SK-N-SH (cell line): Measurements from ENCODE around the gene ACTR3. TPM values are rescaled to one million over a fixed set of nuclear protein-coding genes. Genes with fewer than 3 reads are reported as not detected.

Experiments
- CTCF ChIA-PET: fragments of 300-600, 350-600 bp; formaldehyde crosslinking; extraction: SDS; loops from one replicate; lab custom pipeline; 2021; lab: Yijun Ruan, JAX
- POLR2A ChIA-PET: fragments of 350-600 bp; sonication (Branson Sonifier 250); formaldehyde crosslinking; extraction: SDS; loops from one replicate; lab custom pipeline; 2020; ENCODE audit warnings: antibody characterized with exemption, inconsistent platforms; lab: Yijun Ruan, JAX
- DNase-seq: peaks from one replicate; pipeline ENCODE4 v3.0.0; 2012
- H2AFZ ChIP-seq: fragments of 200-600 bp; sonication (generic); 2 replicates; pipeline ENCODE4 v1.8.1; 2016; ENCODE audit warnings: antibody characterized with exemption, mild to moderate bottlenecking, low read depth
- H3F3A ChIP-seq: fragments of 200-600 bp; sonication (generic); replicated peaks from 2 replicates; pipeline ENCODE3; 2016; ENCODE audit warnings: antibody characterized with exemption, mild to moderate bottlenecking; ENCODE audit not compliant: insufficient read depth
- H3K27ac ChIP-seq, 2 experiments: fragments of 200-500 bp in 1 of 2; fragments of 200-600 bp in 1 of 2; sonication (Bioruptor generic) in 1 of 2; sonication (generic), shearing (Covaris generic) in 1 of 2; 2 replicates each; pipeline versions ENCODE4 v1.5.1 to v1.6.1; 2014 to 2016; ENCODE audit warnings: low read depth in 2 of 2, inconsistent platforms in 1 of 2, low read length in 1 of 2, mild to moderate bottlenecking in 1 of 2, mixed read lengths in 1 of 2
- H3K27me3 ChIP-seq: fragments of 200-600 bp; sonication (generic), shearing (Covaris generic); 2 replicates; pipeline ENCODE4 v1.6.1; 2016; ENCODE audit warnings: mixed run types; ENCODE audit not compliant: insufficient read depth
- H3K36me3 ChIP-seq, 2 experiments: fragments of 200-500 bp in 1 of 2; fragments of 200-600 bp in 1 of 2; sonication (Bioruptor generic) in 1 of 2; sonication (generic) in 1 of 2; replicated peaks in 1 of 2; 2 replicates each; pipeline versions ENCODE3 to v1.5.1; 2014 to 2016; ENCODE audit warnings: low read length in 1 of 2, mild to moderate bottlenecking in 1 of 2; ENCODE audit not compliant: insufficient read depth in 2 of 2, control insufficient read depth in 1 of 2
- H3K4me1 ChIP-seq, 2 experiments: fragments of 200-500 bp in 1 of 2; fragments of 200-600 bp in 1 of 2; sonication (Bioruptor generic) in 1 of 2; sonication (generic), shearing (Covaris generic) in 1 of 2; 2 replicates each; pipeline versions ENCODE4 v1.5.1 to v1.6.1; 2014 to 2016; ENCODE audit warnings: low read depth in 1 of 2, low read length in 1 of 2, mixed run types in 1 of 2; ENCODE audit not compliant: insufficient read depth in 2 of 2, control insufficient read depth in 1 of 2
- H3K4me2 ChIP-seq: fragments of 200-600 bp; sonication (generic), shearing (Covaris generic); 2 replicates; pipeline ENCODE4 v1.6.1; 2017; ENCODE audit warnings: mixed run types
- H3K4me3 ChIP-seq, 2 experiments: fragments of 200-500 bp in 1 of 2; fragments of 200-600 bp in 1 of 2; sonication (Bioruptor generic) in 1 of 2; sonication (generic), shearing (Covaris generic) in 1 of 2; 2 replicates each; pipeline versions ENCODE4 v1.5.1 to v1.8.1; 2014 to 2016; ENCODE audit warnings: low read depth in 2 of 2, inconsistent platforms in 1 of 2, low read length in 1 of 2, mild to moderate bottlenecking in 1 of 2, mixed read lengths in 1 of 2, moderate library complexity in 1 of 2
- H3K79me2 ChIP-seq: fragments of 200-600 bp; sonication (generic); 2 replicates; pipeline ENCODE4 v1.8.1; 2017; ENCODE audit warnings: mild to moderate bottlenecking; ENCODE audit not compliant: insufficient read depth
- H3K9ac ChIP-seq: fragments of 200-600 bp; sonication (generic); 2 replicates; pipeline ENCODE4 v1.6.1; 2017; ENCODE audit warnings: mixed run types
- H3K9me2 ChIP-seq: fragments of 200-600 bp; sonication (generic); 2 replicates; pipeline ENCODE4 v1.6.1; 2017; ENCODE audit warnings: mixed run types
- H3K9me3 ChIP-seq: fragments of 200-600 bp; sonication (generic); 2 replicates; pipeline ENCODE4 v1.6.1; 2017; ENCODE audit warnings: mixed run types, mild to moderate bottlenecking, moderate library complexity
- H4K20me1 ChIP-seq: fragments of 200-600 bp; sonication (generic); 2 replicates; pipeline ENCODE4 v1.6.1; 2017; ENCODE audit warnings: mild to moderate bottlenecking, mixed run types; ENCODE audit not compliant: insufficient read depth
- EP300 ChIP-seq, 2 experiments: IDR thresholded peaks; 2 replicates each; pipeline versions ENCODE4 v1.4.0 to v1.6.1; 2012; ENCODE audit warnings: borderline replicate concordance in 1 of 2, low read depth in 1 of 2, low read length in 1 of 2
- FOSL2 ChIP-seq: IDR thresholded peaks from 2 replicates; pipeline ENCODE4 v1.4.0; 2012; ENCODE audit warnings: low read depth, mild to moderate bottlenecking, moderate library complexity, borderline replicate concordance
- FOXJ3 ChIP-seq: sonication (generic); formaldehyde crosslinking; IDR thresholded peaks from 2 replicates; pipeline ENCODE4 v1.5.1; 2020; ENCODE audit warnings: mild to moderate bottlenecking, missing genetic modification reagents
- GABPA ChIP-seq: IDR thresholded peaks from 2 replicates; pipeline ENCODE4 v1.4.0; 2012; ENCODE audit warnings: low read depth, mild to moderate bottlenecking
- IRF3 ChIP-seq: fragments of 150-350 bp; IDR thresholded peaks from 2 replicates; pipeline ENCODE4 v1.6.1; 2016; ENCODE audit warnings: mild to moderate bottlenecking, low read depth, low read length
- NFIC ChIP-seq: IDR thresholded peaks from 2 replicates; pipeline ENCODE4 v1.4.0; 2012; ENCODE audit warnings: borderline replicate concordance
- NRF1 ChIP-seq: IDR thresholded peaks from 2 replicates; pipeline ENCODE4 v1.6.1; 2012; ENCODE audit warnings: low read depth, mild to moderate bottlenecking, low read length
- PBX3 ChIP-seq: IDR thresholded peaks from 2 replicates; pipeline ENCODE4; 2012
- RAD21 ChIP-seq: IDR thresholded peaks from 2 replicates; pipeline ENCODE4 v1.6.1; 2012; ENCODE audit warnings: mild to moderate bottlenecking, low read length
- SMC3 ChIP-seq: IDR thresholded peaks from 2 replicates; pipeline ENCODE4 v1.6.1; 2012; ENCODE audit warnings: low read depth, low read length, improper control_type of control experiment
- TAF1 ChIP-seq: IDR thresholded peaks from 2 replicates; pipeline ENCODE4 v1.6.1; 2012; ENCODE audit warnings: low read depth, mild to moderate bottlenecking, low read length, moderate library complexity, borderline replicate concordance
- TEAD4 ChIP-seq: IDR thresholded peaks from 2 replicates; pipeline ENCODE4 v1.4.0; 2012; ENCODE audit warnings: mild to moderate bottlenecking, borderline replicate concordance; ENCODE audit not compliant: insufficient read depth
- WGBS: methylation state at CpG from one replicate; pipeline ENCODE4 v1.1.6; 2017; ENCODE audit warnings: low lambda C conversion rate; 5-methylcytosine and 5-hydroxymethylcytosine counted together
- polyA plus RNA-seq, 3 experiments: library from polyadenylated mRNA; depleted of rRNA; stranded (reverse); fragments of >200 nt; gene quantifications; 2 replicates each; pipeline ENCODE4 v1.2.3, GENCODE V29; 2012
- TF ChIP-seq, protein P1 (sequence below): fragments of 200-600 bp; sonication (generic); IDR thresholded peaks from 2 replicates; pipeline ENCODE4 v1.6.1; 2017; ENCODE audit warnings: antibody characterized with exemption, mild to moderate bottlenecking, moderate library complexity
- TF ChIP-seq, protein P2 (sequence below): fragments of 150-350 bp; IDR thresholded peaks from 2 replicates; pipeline ENCODE4 v1.6.1; 2017; ENCODE audit warnings: antibody characterized with exemption, low read length, low read depth, borderline replicate concordance

ACTR3 gene
- polyA plus RNA-seq, 1 of the 3 experiments (the other 2 are of a cell fraction): 90.8 TPM

- TF ChIP-seq, protein P1, sequence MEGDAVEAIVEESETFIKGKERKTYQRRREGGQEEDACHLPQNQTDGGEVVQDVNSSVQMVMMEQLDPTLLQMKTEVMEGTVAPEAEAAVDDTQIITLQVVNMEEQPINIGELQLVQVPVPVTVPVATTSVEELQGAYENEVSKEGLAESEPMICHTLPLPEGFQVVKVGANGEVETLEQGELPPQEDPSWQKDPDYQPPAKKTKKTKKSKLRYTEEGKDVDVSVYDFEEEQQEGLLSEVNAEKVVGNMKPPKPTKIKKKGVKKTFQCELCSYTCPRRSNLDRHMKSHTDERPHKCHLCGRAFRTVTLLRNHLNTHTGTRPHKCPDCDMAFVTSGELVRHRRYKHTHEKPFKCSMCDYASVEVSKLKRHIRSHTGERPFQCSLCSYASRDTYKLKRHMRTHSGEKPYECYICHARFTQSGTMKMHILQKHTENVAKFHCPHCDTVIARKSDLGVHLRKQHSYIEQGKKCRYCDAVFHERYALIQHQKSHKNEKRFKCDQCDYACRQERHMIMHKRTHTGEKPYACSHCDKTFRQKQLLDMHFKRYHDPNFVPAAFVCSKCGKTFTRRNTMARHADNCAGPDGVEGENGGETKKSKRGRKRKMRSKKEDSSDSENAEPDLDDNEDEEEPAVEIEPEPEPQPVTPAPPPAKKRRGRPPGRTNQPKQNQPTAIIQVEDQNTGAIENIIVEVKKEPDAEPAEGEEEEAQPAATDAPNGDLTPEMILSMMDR: peak; percentile 33
- TF ChIP-seq FOXJ3 (CRISPR knock-in tag) (no peak), NRF1 (no peak), TEAD4 (no peak)
- no peak for DNase-seq
- no peak overlapping the region for H3K4me2 ChIP-seq
These were observed 88.0 kb downstream of the ACTR3 start for GRCh38 chr2:113977660-113978523.

DNA sequence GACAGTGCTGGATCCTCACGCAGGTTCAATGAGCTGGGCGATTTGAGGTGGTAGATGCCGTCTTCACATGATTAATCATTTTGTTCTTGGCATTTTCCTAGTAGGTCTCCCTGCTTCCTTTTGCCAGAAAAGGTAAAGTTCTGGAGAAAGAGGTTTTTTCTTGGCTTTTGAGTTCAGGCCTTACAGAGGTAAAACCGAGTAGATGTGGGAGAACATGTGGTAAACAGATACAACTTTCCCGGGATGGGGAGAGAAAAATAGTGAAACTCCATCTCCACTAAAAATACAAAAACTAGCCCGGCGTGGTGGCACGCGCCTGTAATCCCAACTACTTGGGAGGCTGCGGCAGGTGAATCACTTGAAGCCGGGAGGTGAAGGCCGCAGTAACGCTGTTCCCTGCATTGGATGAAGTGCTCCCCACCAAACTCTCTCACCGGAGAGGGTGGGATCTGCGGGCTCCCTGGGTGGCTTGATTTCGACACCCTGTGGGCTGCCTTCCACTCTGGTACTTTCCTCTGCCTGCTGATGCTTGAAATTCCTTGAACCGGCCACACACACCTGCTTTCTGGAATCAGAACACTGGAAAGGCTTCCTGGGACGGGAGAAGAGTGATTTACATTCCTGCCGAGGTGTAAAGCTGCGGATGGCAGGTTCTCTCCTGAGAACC lies 88.8 kb downstream of the ACTR3 start:
- Histone ChIP-seq H3F3A (no peaks in the 10 kb centered on the region), H4K20me1 (no peaks in the 10 kb centered on the region), H3K9ac (no peak overlapping the region), H3K9me3 (no peaks in the 10 kb centered on the region), H3K79me2 (no peaks in the 10 kb centered on the region), H3K36me3 (peaks cover 2 to 22% of the 10 kb centered on the region in 2 experiments), H3K9me2 (no peaks in the 10 kb centered on the region), H2AFZ (no peak overlapping the region), H3K27ac (no peak overlapping the region), H3K4me3 (no peak overlapping the region), H3K4me2 (no peak overlapping the region), H3K4me1 (no peaks in the 10 kb centered on the region; a peak in 1 of 4 replicates), H3K27me3 (no peaks in the 10 kb centered on the region)
- DNase-seq: no peak
- 92% methylated on average over 20 of the region's 20 CpGs for WGBS
- TF ChIP-seq FOXJ3 (CRISPR knock-in tag) (no peak), IRF3 (no peak), PBX3 (no peak), SMC3 (no peak), FOSL2 (no peak), GABPA (no peak), TAF1 (no peak), RAD21 (no peak), EP300 (IDR thresholded peaks at IDR 0.05; ENCODE audit: borderline replicate concordance in 1 of 2, low read depth in 1 of 2, low read length in 1 of 2) (no peak), NFIC (no peak)
- TF ChIP-seq, protein P1: no peak
- TF ChIP-seq, protein P2, sequence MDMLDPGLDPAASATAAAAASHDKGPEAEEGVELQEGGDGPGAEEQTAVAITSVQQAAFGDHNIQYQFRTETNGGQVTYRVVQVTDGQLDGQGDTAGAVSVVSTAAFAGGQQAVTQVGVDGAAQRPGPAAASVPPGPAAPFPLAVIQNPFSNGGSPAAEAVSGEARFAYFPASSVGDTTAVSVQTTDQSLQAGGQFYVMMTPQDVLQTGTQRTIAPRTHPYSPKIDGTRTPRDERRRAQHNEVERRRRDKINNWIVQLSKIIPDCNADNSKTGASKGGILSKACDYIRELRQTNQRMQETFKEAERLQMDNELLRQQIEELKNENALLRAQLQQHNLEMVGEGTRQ: no peak
- CTCF ChIA-PET: interaction anchor here (0.8 to 1.0 kb wide), 2 partner anchors 9 to 12 kb away, joined by 3 read pairs; no protein-coding TSS in a partner anchor
- POLR2A ChIA-PET: no interaction called here

More at GRCh38 chr2:113977660-113978523, 88.0 kb downstream of the ACTR3 start:
- H3K27ac ChIP-seq: no peak overlapping the region
- ChIA-PET POLR2A (no interaction called here), CTCF (interaction anchor here (0.5 to 1.1 kb wide), 2 partner anchors 12 to 31 kb away, joined by 3 read pairs; no protein-coding TSS in a partner anchor)
- H3K4me1 ChIP-seq: no peaks in the 10 kb centered on the region; a peak in 1 of 4 replicates
- H4K20me1 ChIP-seq: no peaks in the 10 kb centered on the region
- H3K9me2 ChIP-seq: no peaks in the 10 kb centered on the region
- H3K9ac ChIP-seq: no peak overlapping the region
- no peaks in the 10 kb centered on the region for H3K9me3 ChIP-seq
- 82% methylated on average over 16 of the region's 16 CpGs for WGBS
- H3K36me3 ChIP-seq: peaks cover 2 to 19% of the 10 kb centered on the region in 2 experiments
- H2AFZ ChIP-seq: no peak overlapping the region
- H3K79me2 ChIP-seq: no peaks in the 10 kb centered on the region
- H3F3A ChIP-seq: no peaks in the 10 kb centered on the region
- no peaks in the 10 kb centered on the region for H3K27me3 ChIP-seq
- no peak overlapping the region for H3K4me3 ChIP-seq
